Measurements from ENCODE around the gene SNRNP70.
"Not testable (repeated sequence)": the region's sequence is repeated elsewhere in the genome, so short reads cannot be mapped to it uniquely, and the experiment has no call there.

The SNRNP70 gene

GRCh38 chr19:49056101-49056901 lies 28.9 kb upstream of the SNRNP70 start:
- Mint-ChIP-seq H3K9me3 (no peaks in the 10 kb centered on the region), H3K27me3 (peaks cover 46% of the 10 kb centered on the region), H3K27ac (ENCODE audit: low read depth) (no peak overlapping the region), H3K4me1 (peaks cover 22% of the 10 kb centered on the region), H3K36me3 (ENCODE audit: insufficient read depth) (peaks cover 1% of the 10 kb centered on the region), H3K4me3 (peak overlapping the region; percentile 79)
- peak; percentile 23 to 42 for DNase-seq (ENCODE audit: low spot score in 2 of 2)
- ATAC-seq (replicated peaks; ENCODE audit: extremely low read depth, poor library complexity, severe bottlenecking): no peak

- Mint-ChIP-seq H3K4me1 (peaks cover 22% of the 10 kb centered on the region), H3K27ac (ENCODE audit: low read depth) (peak overlapping the region; percentile 23), H3K4me3 (peak overlapping the region; percentile 79), H3K27me3 (peaks cover 52% of the 10 kb centered on the region)
- not testable (repeated sequence) for ATAC-seq (replicated peaks; ENCODE audit: extremely low read depth, poor library complexity, severe bottlenecking); H3K36me3 Mint-ChIP-seq (ENCODE audit: insufficient read depth); DNase-seq (ENCODE audit: low spot score in 2 of 2); H3K9me3 Mint-ChIP-seq
Observed at GRCh38 chr19:49056902-49057596, 28.2 kb upstream of the SNRNP70 start.

- no peak for DNase-seq (ENCODE audit: low spot score in 2 of 2)
- H3K4me3 Mint-ChIP-seq: peak within 1 kb of the TSS; percentile 79
Observed at GRCh38 chr19:49057636-49058234, 27.5 kb upstream of the SNRNP70 start, which contains the start of gene CGB7. CGB7 (minus strand) TSS chr19:49057749; CDS start chr19:49055375, 2,374 bp downstream.

GRCh38 chr19:49058562-49058961 lies 26.7 kb upstream of the SNRNP70 start:
- ATAC-seq (replicated peaks; ENCODE audit: extremely low read depth, poor library complexity, severe bottlenecking): no peak
- Mint-ChIP-seq H3K9me3 (no peaks in the 10 kb centered on the region), H3K27me3 (peaks cover 52% of the 10 kb centered on the region), H3K4me1 (peaks cover 22% of the 10 kb centered on the region), H3K4me3 (peak overlapping the region; percentile 79), H3K36me3 (ENCODE audit: insufficient read depth) (peaks cover 1% of the 10 kb centered on the region), H3K27ac (ENCODE audit: low read depth) (no peak overlapping the region)
- DNase-seq (ENCODE audit: low spot score in 2 of 2): no peak

More at GRCh38 chr19:49057636-49058234, 27.5 kb upstream of the SNRNP70 start, which contains the start of gene CGB7:
- Mint-ChIP-seq H3K27me3 (peaks cover 52% of the 10 kb centered on the region), H3K27ac (ENCODE audit: low read depth) (peak within 1 kb of the TSS; percentile 23), H3K4me1 (peaks cover 22% of the 10 kb centered on the region), H3K9me3 (no peaks in the 10 kb centered on the region), H3K36me3 (ENCODE audit: insufficient read depth) (peaks cover 1% of the 10 kb centered on the region)
- peak; percentile 50 for ATAC-seq (replicated peaks; ENCODE audit: extremely low read depth, poor library complexity, severe bottlenecking)

GRCh38 chr19:49059053-49059452 lies 26.2 kb upstream of the SNRNP70 start:
- peaks cover 52% of the 10 kb centered on the region for H3K27me3 Mint-ChIP-seq
- peaks cover 22% of the 10 kb centered on the region for H3K4me1 Mint-ChIP-seq
- no peak overlapping the region for H3K4me3 Mint-ChIP-seq
- H3K9me3 Mint-ChIP-seq: no peaks in the 10 kb centered on the region
- no peak for ATAC-seq (replicated peaks; ENCODE audit: extremely low read depth, poor library complexity, severe bottlenecking)
- no peak for DNase-seq (ENCODE audit: low spot score in 2 of 2)
- H3K27ac Mint-ChIP-seq (ENCODE audit: low read depth): no peak overlapping the region
- no peaks in the 10 kb centered on the region for H3K36me3 Mint-ChIP-seq (ENCODE audit: insufficient read depth)

- no peak overlapping the region for H3K4me3 Mint-ChIP-seq
- H3K36me3 Mint-ChIP-seq (ENCODE audit: insufficient read depth): no peaks in the 10 kb centered on the region
- H3K4me1 Mint-ChIP-seq: peaks cover 21% of the 10 kb centered on the region
- ATAC-seq (replicated peaks; ENCODE audit: extremely low read depth, poor library complexity, severe bottlenecking) (no peak), DNase-seq (ENCODE audit: low spot score in 2 of 2) (no peak)
- H3K27ac Mint-ChIP-seq (ENCODE audit: low read depth): no peak overlapping the region
- H3K9me3 Mint-ChIP-seq: no peaks in the 10 kb centered on the region
- H3K27me3 Mint-ChIP-seq: peaks cover 63% of the 10 kb centered on the region
Observed at GRCh38 chr19:49061000-49061399, 24.3 kb upstream of the SNRNP70 start.

- H3K27ac Mint-ChIP-seq (ENCODE audit: low read depth): no peak overlapping the region
- no peaks in the 10 kb centered on the region for H3K36me3 Mint-ChIP-seq (ENCODE audit: insufficient read depth)
- no peak overlapping the region for H3K4me3 Mint-ChIP-seq
- no peaks in the 10 kb centered on the region for H3K9me3 Mint-ChIP-seq
- peaks cover 17% of the 10 kb centered on the region for H3K4me1 Mint-ChIP-seq
- ATAC-seq (replicated peaks; ENCODE audit: extremely low read depth, poor library complexity, severe bottlenecking) (no peak), DNase-seq (ENCODE audit: low spot score in 2 of 2) (no peak)
- peaks cover 65% of the 10 kb centered on the region for H3K27me3 Mint-ChIP-seq
Observed at GRCh38 chr19:49061445-49061844, 23.8 kb upstream of the SNRNP70 start.

GRCh38 chr19:49064029-49064629 lies 21.1 kb upstream of the SNRNP70 start:
- Mint-ChIP-seq H3K9me3 (no peaks in the 10 kb centered on the region), H3K4me3 (no peak overlapping the region), H3K4me1 (no peaks in the 10 kb centered on the region), H3K27me3 (peaks cover 59% of the 10 kb centered on the region), H3K27ac (ENCODE audit: low read depth) (no peak overlapping the region), H3K36me3 (ENCODE audit: insufficient read depth) (no peaks in the 10 kb centered on the region)
- no peak for DNase-seq (ENCODE audit: low spot score in 2 of 2)
- ATAC-seq (replicated peaks; ENCODE audit: extremely low read depth, poor library complexity, severe bottlenecking): no peak

- Mint-ChIP-seq H3K36me3 (ENCODE audit: insufficient read depth) (no peaks in the 10 kb centered on the region), H3K27me3 (peaks cover 64% of the 10 kb centered on the region), H3K27ac (ENCODE audit: low read depth) (no peak within 1 kb of the TSS), H3K9me3 (no peaks in the 10 kb centered on the region), H3K4me3 (no peak within 1 kb of the TSS), H3K4me1 (no peaks in the 10 kb centered on the region)
- no peak for ATAC-seq (replicated peaks; ENCODE audit: extremely low read depth, poor library complexity, severe bottlenecking)
- DNase-seq (ENCODE audit: low spot score in 2 of 2): no peak
Observed at GRCh38 chr19:49064768-49065611, 20.3 kb upstream of the SNRNP70 start, which contains the start of gene NTF4. NTF4 (minus strand) TSS chr19:49064818; CDS start chr19:49061997, 2,821 bp downstream.

- H3K27ac Mint-ChIP-seq (ENCODE audit: low read depth): no peak overlapping the region
- DNase-seq (ENCODE audit: low spot score in 2 of 2): no peak
- H3K4me1 Mint-ChIP-seq: no peaks in the 10 kb centered on the region
- no peak overlapping the region for H3K4me3 Mint-ChIP-seq
- no peak for ATAC-seq (replicated peaks; ENCODE audit: extremely low read depth, poor library complexity, severe bottlenecking)
- peaks cover 64% of the 10 kb centered on the region for H3K27me3 Mint-ChIP-seq
- no peaks in the 10 kb centered on the region for H3K9me3 Mint-ChIP-seq
- H3K36me3 Mint-ChIP-seq (ENCODE audit: insufficient read depth): no peaks in the 10 kb centered on the region
Observed at GRCh38 chr19:49065905-49066512, 19.2 kb upstream of the SNRNP70 start.

GRCh38 chr19:49067554-49067953 lies 17.7 kb upstream of the SNRNP70 start:
- peaks cover 60% of the 10 kb centered on the region for H3K27me3 Mint-ChIP-seq
- H3K27ac Mint-ChIP-seq (ENCODE audit: low read depth): no peak overlapping the region
- no peak for DNase-seq (ENCODE audit: low spot score in 2 of 2)
- no peaks in the 10 kb centered on the region for H3K36me3 Mint-ChIP-seq (ENCODE audit: insufficient read depth)
- no peak overlapping the region for H3K4me3 Mint-ChIP-seq
- H3K9me3 Mint-ChIP-seq: no peaks in the 10 kb centered on the region
- no peak for ATAC-seq (replicated peaks; ENCODE audit: extremely low read depth, poor library complexity, severe bottlenecking)
- H3K4me1 Mint-ChIP-seq: peaks cover under 1% of the 10 kb centered on the region
